ENCODE measurements around the gene HOMER1. TPM values are rescaled to one million over a fixed set of nuclear protein-coding genes. Genes with fewer than 3 reads are reported as not detected.

HOMER1 gene
- total and polyA plus RNA-seq, 7 experiments from 2014 or later = 0.83 to 4.3 (median 2.6) TPM

- Histone ChIP-seq H3K27ac (ENCODE audit: low read depth, low read length) (no peak overlapping the region), H3K4me1 (ENCODE audit: control insufficient read depth in 2 of 2, insufficient read depth in 2 of 2, low read length in 2 of 2) (no peaks in the 10 kb centered on the region), H3K9me3 (ENCODE audit: control insufficient read depth in 2 of 3, low read length in 3 of 3) (no peaks in the 10 kb centered on the region), H3K27me3 (ENCODE audit: control insufficient read depth in 2 of 2, insufficient read depth in 2 of 2, low read length in 2 of 2) (no peaks in the 10 kb centered on the region), H3K36me3 (ENCODE audit: control insufficient read depth in 2 of 3, insufficient read depth in 3 of 3, low read length in 3 of 3) (no peaks in the 10 kb centered on the region), H3K4me3 (ENCODE audit: low read length) (no peak overlapping the region)
- ChIA-PET POLR2A (no interaction called here), CTCF (no interaction called here)
- DNase-seq (no peak), ATAC-seq (no peak)
- Mint-ChIP-seq H3K4me1 (no peaks in the 10 kb centered on the region), H3K27ac (no peak overlapping the region), H3K9me3 (peaks cover 0 to 14% (median 7%) of the 10 kb centered on the region in 11 donors), H3K4me3 (no peak overlapping the region), H3K36me3 (peaks cover 0 to 7% (median 4%) of the 10 kb centered on the region in 5 donors), H3K27me3 (peaks cover 0 to 6% (median 5%) of the 10 kb centered on the region in 5 donors)
- intact Hi-C loops (cut with micrococcal nuclease) = loop anchor here in 1 of 2 donors (5.0 kb wide), 1 partner anchor 922 kb away; no protein-coding TSS in a partner anchor
Measured at GRCh38 chr5:79330071-79330470, 183.9 kb downstream of the HOMER1 start.

DNA sequence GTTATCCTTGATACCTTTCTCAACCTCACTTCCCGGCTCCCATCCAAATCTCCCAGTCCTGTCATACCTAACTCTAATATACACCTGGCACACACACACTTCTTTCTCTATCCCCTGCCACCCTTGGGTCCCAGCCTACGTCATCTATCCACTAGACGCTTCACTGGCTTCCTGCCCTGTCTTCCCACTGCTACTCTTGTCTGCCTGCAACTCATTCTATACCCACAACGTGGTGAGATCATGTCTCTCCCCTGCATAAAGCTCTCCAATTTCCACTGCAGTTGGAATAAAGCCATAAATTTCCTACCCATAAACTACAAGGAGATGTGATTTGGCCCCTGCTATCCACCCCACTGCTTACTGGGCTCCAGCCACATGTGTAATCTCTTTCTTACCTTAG, 184.5 kb downstream of the HOMER1 start:
- no peak overlapping the region for H3K4me3 ChIP-seq (ENCODE audit: low read length)
- intact Hi-C loops (cut with micrococcal nuclease) = no loop called here
- no peaks in the 10 kb centered on the region for H3K4me1 Mint-ChIP-seq

More for the DNA sequence above, 184.5 kb downstream of the HOMER1 start:
- peaks cover 0 to 6% (median 0%) of the 10 kb centered on the region in 5 donors for H3K27me3 Mint-ChIP-seq
- H3K4me1 ChIP-seq (ENCODE audit: control insufficient read depth in 2 of 2, insufficient read depth in 2 of 2, low read length in 2 of 2) = no peaks in the 10 kb centered on the region
- ATAC-seq = no peak
- CTCF ChIA-PET = no interaction called here
- H3K9me3 ChIP-seq (ENCODE audit: control insufficient read depth in 2 of 3, low read length in 3 of 3) = no peaks in the 10 kb centered on the region
- H3K4me3 Mint-ChIP-seq = no peak overlapping the region
- peaks cover 0 to 6% (median 0%) of the 10 kb centered on the region in 5 donors for H3K36me3 Mint-ChIP-seq
- POLR2A ChIA-PET = no interaction called here
- DNase-seq = no peak
- peaks cover 0 to 8% (median 1%) of the 10 kb centered on the region in 11 donors for H3K9me3 Mint-ChIP-seq
- H3K27ac Mint-ChIP-seq = peak overlapping the region in 1 of 9 donors; percentile 19
- H3K27me3 ChIP-seq (ENCODE audit: control insufficient read depth in 2 of 2, insufficient read depth in 2 of 2, low read length in 2 of 2) = no peaks in the 10 kb centered on the region
- no peaks in the 10 kb centered on the region for H3K36me3 ChIP-seq (ENCODE audit: control insufficient read depth in 2 of 3, insufficient read depth in 3 of 3, low read length in 3 of 3)
- no peak overlapping the region for H3K27ac ChIP-seq (ENCODE audit: low read depth, low read length)

Other genes starting within 250 kb of the HOMER1 start
- gene TENT2, start 98.3 kb upstream of the HOMER1 start, total RNA-seq = 100 to 1,000 TPM; 102 to 154 (median 111) TPM
- 10 to 100 TPM; 49.3 to 51.5 TPM for gene TENT2, start 98.3 kb upstream of the HOMER1 start, polyA plus RNA-seq
- gene CMYA5, start 175.7 kb upstream of the HOMER1 start, total RNA-seq = under 1 TPM; 0.11 to 0.27 (median 0.15) TPM
- gene CMYA5, start 175.7 kb upstream of the HOMER1 start, polyA plus RNA-seq = under 1 TPM in 1 of 2 donors, not detected in 1; 0.08 TPM

Measured in naive thymus-derived CD4-positive, alpha-beta T cell (primary cell).